ENCODE data around the gene AMIGO1.
A peak's percentile ranks its signal among the peaks of the same experiment; 100 is the strongest.
"Not testable (repeated sequence)": the region's sequence is repeated elsewhere in the genome, so short reads cannot be mapped to it uniquely, and the experiment has no call there.

Gene AMIGO1

DNA sequence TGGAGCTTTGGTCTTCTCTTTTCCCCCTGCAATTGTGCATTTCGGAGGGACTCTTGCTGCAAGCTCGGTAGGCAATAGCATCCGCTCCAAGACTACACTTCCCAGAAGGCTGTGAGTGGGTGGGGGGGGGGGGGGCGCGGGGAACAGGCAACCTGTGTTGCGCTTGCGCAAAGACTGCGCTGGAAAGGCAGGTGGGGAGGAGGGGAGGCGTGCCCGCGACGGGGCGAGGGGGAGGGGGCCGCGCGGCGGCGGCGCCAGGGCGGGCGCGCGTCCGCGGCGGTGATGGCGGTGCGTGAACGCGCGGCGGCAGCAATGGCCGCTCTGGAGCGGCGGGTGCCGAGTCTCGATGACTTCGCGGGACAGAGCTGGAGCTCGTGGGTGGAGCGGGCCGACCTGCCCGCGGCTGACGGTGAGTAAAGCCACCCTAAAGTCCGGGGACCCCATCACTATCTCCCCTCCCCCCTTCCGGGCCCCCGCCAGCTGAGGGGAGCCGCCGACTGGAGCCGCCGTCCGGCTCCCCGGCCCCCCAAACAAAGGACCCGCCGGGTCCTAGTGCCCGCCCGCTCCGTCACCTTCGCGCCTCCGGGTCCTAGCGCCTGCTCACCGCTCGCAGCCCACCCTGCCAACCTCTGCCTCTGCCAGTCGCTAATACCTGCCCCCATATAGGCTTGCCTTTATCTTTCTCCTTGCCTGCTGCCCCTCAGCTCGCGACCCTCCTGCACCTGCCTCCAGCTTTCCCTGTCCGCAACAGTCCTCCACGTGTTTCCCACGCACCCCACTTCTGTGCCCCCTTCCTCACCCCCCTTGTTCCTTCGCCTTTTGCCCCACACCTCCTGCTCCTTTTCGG is 25.6 kb downstream of the AMIGO1 start, which contains the start of gene ATXN7L2:
Gene ATXN7L2, plus strand, starts transcription at position 234 of the 847 bp plus-strand sequence. Its CDS starts 49 bp downstream, at position 283.
- DNase-seq (ENCODE audit: low read depth in 2 of 2): peak; percentile 76 to 81

DNA sequence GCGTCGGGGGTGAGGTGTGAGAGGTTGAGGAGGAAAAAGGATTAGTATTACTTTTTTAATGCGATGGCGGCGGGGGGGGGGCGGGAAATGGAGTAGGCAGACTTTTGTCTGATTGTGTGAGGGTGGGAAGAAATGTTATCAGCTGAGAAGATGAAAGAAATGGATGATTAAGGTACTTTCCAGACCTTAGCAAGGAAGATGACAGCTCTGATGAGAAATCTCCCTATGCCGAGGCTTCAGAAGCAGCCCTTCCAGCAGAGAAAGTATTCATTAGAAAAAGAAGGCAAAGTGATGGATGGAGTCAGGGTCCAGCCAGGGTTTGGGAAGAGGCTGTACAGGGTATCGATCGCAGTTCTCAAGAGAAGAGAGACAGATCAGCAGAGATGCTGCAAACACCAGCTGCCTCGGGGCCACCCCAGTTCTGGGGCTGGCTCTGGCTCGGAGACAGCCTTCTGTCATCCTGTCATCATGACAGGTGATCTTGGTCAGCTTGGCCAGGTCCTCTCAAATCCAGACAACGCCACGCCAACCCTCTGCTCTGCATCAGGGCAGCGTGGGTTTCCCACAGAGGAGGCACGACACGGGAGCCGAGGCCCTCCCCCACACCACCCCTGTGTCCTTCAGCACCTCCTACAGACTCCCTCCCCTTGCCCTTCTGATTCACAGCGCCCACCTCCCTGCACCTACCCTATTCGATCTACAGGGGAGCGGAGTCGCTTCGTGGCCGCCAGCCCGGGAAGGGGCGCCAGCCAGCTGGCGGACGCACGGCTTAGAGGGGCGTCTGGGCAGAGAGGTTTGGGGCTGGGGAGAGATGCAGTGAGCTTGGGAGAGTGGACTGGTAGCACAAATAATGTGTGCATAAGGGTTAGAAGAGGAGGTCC is 26.5 kb downstream of the AMIGO1 start:
- DNase-seq (ENCODE audit: low read depth in 2 of 2): no peak

DNA sequence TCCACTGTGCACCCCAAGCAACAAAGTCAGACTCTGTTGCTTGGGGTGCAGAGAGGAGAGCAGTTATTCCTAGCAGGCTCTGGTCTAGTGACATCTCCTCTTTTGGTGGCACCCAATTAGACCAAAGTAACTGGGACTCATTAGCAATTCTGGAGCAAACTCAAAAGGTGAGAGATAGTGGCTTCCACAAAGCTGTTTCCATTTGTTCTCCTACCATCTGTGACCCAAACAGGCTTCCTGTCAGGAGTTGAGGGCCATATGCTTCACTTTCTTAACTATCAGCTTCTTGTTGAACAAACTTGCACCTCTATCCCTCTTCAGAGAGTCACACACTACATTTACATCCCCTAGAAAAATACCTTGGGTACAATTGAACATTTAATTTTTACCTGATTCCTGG is 27.3 kb downstream of the AMIGO1 start:
- no peak for DNase-seq (ENCODE audit: low read depth in 2 of 2)

DNA sequence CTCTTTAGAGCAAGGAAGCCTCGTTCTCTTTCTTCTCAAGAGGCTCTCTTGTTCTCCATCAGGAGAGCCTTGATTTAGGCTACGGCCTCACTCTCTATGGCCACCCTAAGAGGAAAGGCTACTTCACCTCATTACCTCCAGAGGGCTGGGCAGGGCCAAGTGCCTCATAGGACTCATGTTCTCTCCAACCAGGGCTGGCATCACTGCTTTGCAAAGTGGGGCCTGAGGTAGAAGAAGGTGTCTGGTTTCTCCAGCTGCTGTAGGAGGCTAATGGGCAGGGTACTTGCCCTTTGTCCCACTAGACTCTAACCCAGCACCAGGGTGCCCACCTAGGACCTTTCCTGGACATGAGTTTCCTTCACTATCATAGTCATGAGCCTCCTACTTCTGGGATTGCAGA is 27.9 kb downstream of the AMIGO1 start:
- DNase-seq (ENCODE audit: low read depth in 2 of 2): no peak

DNA sequence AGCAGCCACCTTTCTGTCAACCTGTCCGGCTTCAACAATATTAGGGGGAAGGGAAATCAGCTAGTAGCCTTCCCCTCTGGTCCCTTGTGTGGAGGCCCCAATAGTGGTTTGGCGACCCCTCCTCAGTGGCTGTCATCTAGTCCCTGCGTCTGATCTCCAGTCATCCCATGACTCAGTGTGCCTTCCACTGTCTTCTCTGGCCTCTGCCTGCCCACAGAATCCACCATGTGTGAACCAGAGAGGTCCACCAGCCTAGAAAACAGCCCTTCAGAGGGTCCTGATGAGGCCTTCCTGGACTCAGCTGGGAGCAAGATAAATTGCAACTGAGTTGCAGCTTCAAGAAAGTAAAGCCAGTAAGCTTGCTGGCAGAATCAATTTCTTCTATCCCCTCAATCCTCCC is 29.6 kb downstream of the AMIGO1 start:
- DNase-seq (ENCODE audit: low read depth in 2 of 2): no peak

DNA sequence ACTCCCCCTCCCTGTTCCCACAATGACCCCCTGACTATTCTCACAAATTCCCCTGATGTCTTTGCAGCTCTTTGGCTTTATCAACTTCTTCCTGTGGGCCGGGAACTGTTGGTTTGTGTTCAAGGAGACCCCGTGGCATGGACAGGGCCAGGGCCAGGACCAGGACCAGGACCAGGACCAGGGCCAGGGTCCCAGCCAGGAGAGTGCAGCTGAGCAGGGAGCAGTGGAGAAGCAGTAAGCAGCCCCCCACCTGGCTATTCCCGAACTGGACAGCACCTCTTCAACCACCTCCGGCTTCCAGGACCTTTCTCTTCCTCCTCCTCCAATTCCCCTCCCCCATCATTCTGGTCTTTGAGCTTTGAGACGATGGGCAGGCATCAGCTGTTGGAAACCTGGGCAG is 30.2 kb downstream of the AMIGO1 start:
- no peak for DNase-seq (ENCODE audit: low read depth in 2 of 2)

DNA sequence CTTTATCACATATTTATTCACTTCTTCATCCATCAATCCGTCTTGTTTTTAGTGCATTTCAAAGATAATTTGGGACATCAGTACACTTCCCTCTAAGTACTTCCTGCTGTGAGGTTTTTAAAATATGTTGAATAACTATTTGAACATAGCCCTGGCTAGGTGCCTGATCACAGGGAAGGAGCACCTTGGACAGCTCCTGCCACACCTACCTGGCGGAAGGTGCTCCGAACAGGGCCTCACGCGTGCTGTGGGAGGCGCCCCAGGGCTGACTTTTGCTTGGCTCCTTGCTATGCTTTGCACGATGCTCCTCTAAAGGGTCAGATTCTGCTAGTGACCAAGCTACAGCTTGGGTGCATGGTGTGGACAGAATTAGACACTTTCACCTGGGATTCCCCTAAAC is 30.7 kb downstream of the AMIGO1 start:
- no peak for DNase-seq (ENCODE audit: low read depth in 2 of 2)

DNA sequence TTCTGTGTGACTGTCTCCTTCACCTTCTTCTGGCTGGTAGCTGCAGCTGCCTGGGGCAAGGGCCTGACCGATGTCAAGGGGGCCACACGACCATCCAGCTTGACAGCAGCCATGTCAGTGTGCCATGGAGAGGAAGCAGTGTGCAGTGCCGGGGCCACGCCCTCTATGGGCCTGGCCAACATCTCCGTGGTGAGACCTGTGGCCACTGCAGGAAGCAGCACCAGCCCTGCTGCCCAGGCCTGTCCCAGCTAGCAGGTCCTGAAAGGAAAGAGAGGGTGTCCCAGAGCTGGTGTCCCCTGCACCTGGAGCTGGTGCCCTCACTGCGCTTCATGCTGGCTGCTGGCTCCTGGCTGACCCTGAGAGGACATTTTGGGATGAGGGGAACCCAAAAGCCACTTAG is 31.7 kb downstream of the AMIGO1 start:
- no peak for DNase-seq (ENCODE audit: low read depth in 2 of 2)

DNA sequence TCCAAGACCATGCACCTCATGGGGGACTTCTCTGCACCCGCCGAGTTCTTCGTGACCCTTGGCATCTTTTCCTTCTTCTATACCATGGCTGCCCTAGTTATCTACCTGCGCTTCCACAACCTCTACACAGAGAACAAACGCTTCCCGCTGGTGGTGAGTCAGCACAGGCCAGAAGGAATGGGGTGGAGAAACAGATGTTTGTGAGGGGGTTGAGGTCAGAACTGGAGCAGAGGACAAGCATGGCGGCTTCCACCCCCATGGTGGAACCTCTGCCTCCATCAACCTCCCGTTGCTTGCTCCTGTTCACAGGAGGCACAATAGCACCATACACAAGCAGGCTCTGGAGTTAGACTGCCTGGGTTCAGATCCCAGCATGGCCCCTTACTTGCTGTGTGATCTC is 32.7 kb downstream of the AMIGO1 start:
- DNase-seq (ENCODE audit: low read depth in 2 of 2): no peak

DNA sequence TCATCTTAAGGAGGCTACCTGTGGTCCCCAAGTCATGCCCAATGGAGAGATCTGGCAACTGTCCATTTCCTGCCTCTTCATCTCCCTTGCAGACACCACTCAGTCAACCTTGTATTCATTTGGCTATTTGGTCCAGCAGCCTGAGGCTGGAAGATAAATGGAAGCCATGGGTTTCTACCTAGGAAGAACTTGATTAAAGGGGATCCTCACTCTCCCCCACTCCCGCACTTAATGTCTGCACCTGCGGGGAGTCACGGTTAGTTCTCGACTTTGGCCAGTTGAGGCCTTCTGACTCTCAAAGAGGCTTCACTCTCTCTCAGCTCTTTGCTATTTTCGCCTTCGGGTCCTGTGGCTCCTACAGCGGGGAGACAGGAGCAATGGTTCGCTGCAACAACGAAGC is 34.3 kb downstream of the AMIGO1 start:
- DNase-seq (ENCODE audit: low read depth in 2 of 2): no peak

DNA sequence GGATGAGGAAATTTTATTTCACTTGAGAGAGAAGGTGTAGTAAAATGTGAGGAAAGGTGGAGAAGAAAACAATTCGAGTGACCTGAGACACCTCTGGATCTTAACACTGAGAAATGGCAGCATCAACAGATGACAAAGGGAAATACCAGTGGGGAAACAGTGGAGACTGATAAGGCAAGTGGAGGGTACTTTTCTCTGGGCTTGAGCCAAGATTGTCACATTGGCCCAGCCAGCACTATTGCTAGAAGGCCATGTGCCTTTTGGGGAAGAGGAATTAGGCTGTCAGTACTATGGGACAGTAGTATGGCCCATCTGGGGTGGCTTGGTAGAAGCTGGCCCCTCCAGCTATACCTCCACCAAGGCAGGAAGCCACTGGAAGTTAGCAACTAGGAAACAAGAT is 34.8 kb downstream of the AMIGO1 start:
- DNase-seq (ENCODE audit: low read depth in 2 of 2): no peak

DNA sequence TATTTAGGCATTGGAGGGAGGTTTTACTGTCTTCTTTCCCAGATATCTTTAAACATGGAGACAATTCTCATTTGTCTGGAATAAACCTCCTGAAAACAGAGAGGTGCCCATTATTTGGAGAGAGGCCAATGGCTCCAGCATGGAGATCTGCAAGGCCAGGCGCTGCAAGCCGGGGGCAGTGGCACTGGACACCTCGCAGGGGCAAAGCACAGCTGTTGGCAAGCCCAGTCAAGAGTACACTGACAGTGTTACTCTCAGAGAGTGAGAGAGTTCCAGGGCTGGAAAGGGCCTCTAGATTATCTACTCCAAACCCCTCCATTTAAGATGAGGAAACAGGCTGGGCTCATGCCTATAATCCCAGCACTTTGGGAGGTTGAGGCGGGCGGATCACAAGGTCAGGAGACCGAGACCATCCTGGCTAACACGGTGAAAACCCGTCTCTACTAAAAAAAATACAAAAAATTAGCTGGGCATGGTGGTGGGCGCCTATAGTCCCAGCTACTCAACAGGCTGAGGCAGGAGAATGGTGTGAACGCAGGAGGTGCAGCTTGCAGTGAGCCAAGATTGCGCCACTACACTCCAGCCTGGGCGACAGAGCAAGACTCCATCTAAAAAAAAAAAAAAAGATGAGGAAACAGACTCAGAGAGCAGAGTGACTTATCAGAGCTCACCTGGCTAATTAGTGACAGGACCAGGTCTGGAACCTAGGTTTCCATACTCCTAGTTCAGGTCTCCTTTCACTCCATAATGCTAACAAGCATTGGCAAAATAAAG is 36.1 kb downstream of the AMIGO1 start:
- DNase-seq (ENCODE audit: low read depth in 2 of 2): not testable (repeated sequence)

DNA sequence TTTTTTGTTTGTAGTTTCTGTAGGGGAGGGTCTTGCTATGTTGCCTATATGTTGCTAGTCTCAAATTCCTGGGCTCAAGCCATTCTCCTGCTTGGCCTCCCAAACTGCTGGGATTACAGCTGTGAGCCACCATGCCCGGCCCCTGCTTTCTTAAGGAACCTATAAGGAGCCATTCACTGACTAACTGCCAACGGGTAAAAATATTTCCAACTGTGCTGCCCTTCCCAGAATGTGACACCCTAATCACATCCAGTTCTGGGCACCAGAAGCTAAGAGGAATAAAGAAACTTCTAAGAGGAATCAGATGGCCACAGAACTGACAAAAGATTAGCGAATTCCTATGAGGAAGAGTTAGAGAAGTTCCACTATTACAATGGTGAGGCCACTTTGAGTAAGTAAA is 36.7 kb downstream of the AMIGO1 start:
- DNase-seq (ENCODE audit: low read depth in 2 of 2): no peak

DNA sequence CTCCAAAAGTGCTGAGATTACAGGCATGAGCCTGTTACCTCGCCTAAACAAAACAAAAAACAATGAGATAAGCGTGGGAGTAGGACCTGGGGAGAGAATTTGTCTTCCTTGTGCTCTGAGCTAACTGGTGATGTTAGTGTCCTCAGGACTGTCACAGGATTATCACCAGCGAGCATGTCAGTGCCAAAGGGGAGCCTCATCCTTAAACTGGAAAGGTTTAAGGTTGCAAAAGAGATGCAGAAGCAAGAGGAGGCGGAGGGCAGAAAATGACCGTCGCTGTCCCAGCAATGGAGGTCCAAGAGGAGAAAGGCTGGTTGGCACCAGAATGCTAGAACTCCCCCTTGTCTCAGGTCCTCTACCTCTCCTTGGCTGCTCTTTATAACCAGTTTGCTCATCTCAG is 39.3 kb downstream of the AMIGO1 start:
- DNase-seq (ENCODE audit: low read depth in 2 of 2): no peak

DNA sequence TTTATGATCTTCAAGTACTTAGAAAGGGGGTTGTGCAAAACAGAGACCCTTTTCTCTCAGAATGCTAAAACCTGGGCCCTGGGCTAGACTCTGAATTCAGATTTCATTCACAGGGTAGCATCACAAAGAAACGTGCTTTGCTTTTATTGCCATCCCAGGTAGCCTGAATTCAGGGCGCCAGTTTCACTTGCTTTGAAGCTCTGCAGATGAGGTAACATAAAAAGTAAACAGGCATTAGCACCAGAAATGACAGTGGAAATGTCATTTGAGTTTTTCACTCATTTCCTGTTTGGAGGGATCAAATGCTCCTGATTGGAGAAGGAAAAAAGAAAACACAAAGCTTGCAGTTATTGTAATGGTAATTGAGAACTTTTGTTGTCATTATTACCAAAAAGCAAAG is 40.6 kb downstream of the AMIGO1 start:
- DNase-seq (ENCODE audit: low read depth in 2 of 2): no peak

DNA sequence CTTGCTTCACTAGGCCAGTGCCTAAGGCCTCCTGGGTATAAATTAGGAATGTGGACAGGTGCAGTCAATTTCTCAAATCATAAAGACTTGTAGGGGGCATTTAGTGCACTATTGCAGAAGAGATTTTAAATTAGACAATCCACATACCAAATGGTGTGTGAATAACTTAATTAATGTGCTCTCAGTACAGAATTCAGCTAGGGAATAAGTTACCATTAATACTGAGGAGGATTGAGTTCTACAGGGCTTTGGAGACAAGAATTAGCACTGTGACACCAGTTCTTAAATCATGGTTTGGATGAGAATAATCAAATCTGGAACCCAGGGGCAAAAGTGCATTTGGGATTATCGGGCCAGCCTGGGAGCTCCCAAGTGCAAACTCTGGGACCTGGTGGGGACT is 41.5 kb downstream of the AMIGO1 start:
- DNase-seq (ENCODE audit: low read depth in 2 of 2): no peak

DNA sequence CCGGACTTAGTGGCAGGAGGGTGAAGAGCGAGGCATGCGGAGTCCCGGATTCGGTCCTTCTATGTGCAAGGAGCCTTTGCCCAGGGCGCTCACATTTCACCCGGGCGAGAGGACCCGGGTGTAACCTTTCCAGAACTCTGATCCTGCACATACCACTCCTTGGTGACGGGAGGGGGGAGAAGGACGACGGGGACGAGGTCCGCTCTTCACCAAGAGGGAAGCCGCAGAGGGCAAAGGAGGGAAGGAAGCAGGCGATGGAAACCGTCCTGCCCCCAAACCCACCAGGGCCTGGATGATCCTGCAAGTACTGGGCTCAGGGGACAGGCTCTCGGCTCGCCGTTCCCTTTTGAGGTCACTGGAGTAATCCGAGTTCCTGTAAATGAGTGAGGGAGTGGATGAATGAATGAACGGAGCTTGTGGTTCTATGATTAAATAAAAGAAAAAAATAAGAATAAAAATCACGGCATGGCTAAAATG is 42.2 kb downstream of the AMIGO1 start:
- DNase-seq (ENCODE audit: low read depth in 2 of 2): no peak

DNA sequence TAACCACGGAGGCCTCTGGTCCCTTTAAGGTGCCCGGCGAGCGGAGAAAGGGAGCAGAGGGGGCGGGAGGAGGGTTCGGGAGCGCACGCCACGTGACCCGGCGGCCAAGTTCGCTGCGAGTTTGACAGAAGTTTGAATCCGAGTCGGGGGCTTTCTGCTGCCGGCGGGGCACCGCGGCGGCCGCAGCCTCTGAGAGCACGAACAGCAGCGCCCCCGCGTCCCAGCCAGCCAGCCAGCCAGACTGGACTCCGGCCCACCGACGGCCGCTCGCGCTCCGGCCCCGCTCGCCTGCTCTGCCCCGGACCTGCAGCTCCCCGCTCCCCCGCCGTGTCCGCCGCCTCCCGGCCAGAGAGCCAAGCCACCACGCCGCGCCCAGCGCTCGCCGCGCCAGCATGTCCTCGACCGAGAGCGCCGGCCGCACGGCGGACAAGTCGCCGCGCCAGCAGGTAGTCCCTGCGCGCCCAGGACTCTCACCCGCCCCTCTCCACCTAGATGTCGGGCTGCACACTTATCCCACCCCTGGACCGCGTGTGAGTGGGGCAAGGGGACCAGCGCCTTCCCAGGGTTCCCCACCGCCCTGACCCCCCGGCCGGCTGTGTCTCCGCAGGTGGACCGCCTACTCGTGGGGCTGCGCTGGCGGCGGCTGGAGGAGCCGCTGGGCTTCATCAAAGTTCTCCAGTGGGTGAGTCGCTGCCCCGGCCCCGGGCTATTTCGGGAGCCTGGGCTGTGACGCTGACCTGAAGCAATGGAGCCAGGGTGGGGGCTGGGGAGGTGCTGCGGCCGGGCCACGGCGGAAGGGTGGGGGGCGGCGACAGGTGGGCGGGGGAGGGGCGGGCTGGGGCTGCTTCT is 42.9 kb downstream of the AMIGO1 start, which contains the start of gene SYPL2:
Gene SYPL2, plus strand, starts transcription at position 95 of the 849 bp plus-strand sequence. Its CDS starts 298 bp downstream, at position 393.
- DNase-seq (ENCODE audit: low read depth in 2 of 2): no peak

DNA sequence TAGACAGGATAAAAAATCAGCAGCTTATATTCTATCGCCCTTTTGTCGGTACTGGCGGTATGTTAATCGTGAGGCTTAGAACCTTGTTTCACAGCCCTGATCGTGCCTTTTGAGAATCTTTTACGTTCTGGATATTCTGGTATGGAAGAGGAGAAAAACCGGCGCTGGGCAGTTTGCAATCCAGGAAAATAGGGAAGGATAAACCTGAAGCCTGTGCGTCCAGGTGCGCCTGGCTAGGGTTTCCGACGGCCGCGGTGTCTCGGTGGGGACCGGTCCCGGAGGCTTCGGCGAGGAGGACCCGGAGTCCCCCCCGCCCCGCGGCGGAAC is 43.4 kb downstream of the AMIGO1 start:
- DNase-seq (ENCODE audit: low read depth in 2 of 2): no peak

DNA sequence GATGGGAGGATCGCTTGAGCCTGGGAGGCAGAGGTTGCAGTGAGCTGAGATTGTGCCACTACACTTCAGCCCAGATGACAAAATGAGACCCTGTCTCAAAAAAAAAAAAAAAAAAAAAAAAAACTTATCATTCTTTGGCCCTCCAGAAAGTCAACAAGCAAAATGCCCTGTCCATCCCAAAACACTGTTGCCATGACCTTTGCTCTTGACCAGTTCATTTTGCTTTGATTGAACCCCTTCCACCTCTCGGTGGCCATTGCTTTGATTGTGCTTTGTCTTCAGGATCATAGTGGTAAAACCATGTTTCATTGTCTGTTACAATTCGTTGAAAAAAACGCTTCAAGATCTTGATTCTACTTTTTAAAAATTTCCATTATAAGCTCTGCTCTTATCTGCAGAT is 51.7 kb downstream of the AMIGO1 start:
- DNase-seq (ENCODE audit: low read depth in 2 of 2): no peak

Data from fibroblast of skin of left biceps (primary cell).